WTC11 (cell line): ENCODE results near the gene NBEA. TPM values are rescaled to one million over a fixed set of nuclear protein-coding genes. Genes with fewer than 3 reads are reported as not detected.
"Not testable (repeated sequence)": the region's sequence is repeated elsewhere in the genome, so short reads cannot be mapped to it uniquely, and the experiment has no call there.

ENCODE experiments used
- ATAC-seq: fragments of 200-7000 bp; cut with Tn5 transposase; 2 replicates; pipeline ENCODE4 v1.10.0; 2021; ENCODE audit warnings: mild to moderate bottlenecking, moderate library complexity
- CTCF ChIA-PET: fragments of 300-600 bp; sonication (Branson Sonifier 250); formaldehyde crosslinking; loops from one replicate; lab custom pipeline; 2021; ENCODE audit warnings: antibody characterized with exemption; lab: Charles Lee
- POLR2A ChIA-PET: fragments of 350-600 bp; sonication (Branson Sonifier 250); formaldehyde crosslinking; loops from one replicate; lab custom pipeline; 2021; ENCODE audit warnings: antibody characterized with exemption; lab: Charles Lee
- DNase-seq: peaks from one replicate; pipeline ENCODE4 v3.0.0; 2021; ENCODE audit warnings: low spot score
- H3K27ac Mint-ChIP-seq: 2 replicates; pipeline ENCODE4 v1.8.0; 2021; ENCODE audit warnings: mixed read lengths
- H3K27me3 Mint-ChIP-seq: 2 replicates; pipeline ENCODE4 v1.8.0; 2021; ENCODE audit warnings: low read depth, mild to moderate bottlenecking, moderate library complexity, mixed read lengths
- H3K36me3 Mint-ChIP-seq: 2 replicates; pipeline ENCODE4 v1.8.0; 2021; ENCODE audit warnings: mixed read lengths
- H3K4me1 Mint-ChIP-seq: 2 replicates; pipeline ENCODE4 v1.8.0; 2022; ENCODE audit warnings: mixed read lengths
- H3K4me3 Mint-ChIP-seq: 2 replicates; pipeline ENCODE4 v1.8.0; 2021; ENCODE audit warnings: mild to moderate bottlenecking, moderate library complexity, mixed read lengths
- H3K9me3 Mint-ChIP-seq: 2 replicates; pipeline ENCODE4 v1.8.0; 2021; ENCODE audit warnings: mixed read lengths
- CBFB ChIP-seq: sonication (generic); formaldehyde crosslinking; IDR thresholded peaks from 2 replicates; pipeline ENCODE4 v1.8.1; 2022; ENCODE audit warnings: mild to moderate bottlenecking, low read depth, missing genetic modification reagents
- ELF4 ChIP-seq: sonication (generic); formaldehyde crosslinking; IDR thresholded peaks from 2 replicates; pipeline ENCODE4 v1.8.1; 2022; ENCODE audit warnings: low read depth, mild to moderate bottlenecking, moderate library complexity, missing genetic modification reagents
- GABPB1 ChIP-seq: sonication (generic); formaldehyde crosslinking; IDR thresholded peaks from 2 replicates; pipeline ENCODE4 v1.8.1; 2023; ENCODE audit warnings: mild to moderate bottlenecking, missing genetic modification reagents
- GTF2I ChIP-seq: fragments of 250-450 bp; sonication (Bioruptor Pico); conservative IDR thresholded peaks from 2 replicates; pipeline ENCODE4 v1.4.0; 2021; ENCODE audit warnings: mild to moderate bottlenecking
- IRF2 ChIP-seq: sonication (generic); formaldehyde crosslinking; IDR thresholded peaks from 2 replicates; pipeline ENCODE4 v1.8.0; 2022; ENCODE audit warnings: low read depth, missing genetic modification reagents, borderline replicate concordance
- JAZF1 ChIP-seq: fragments of 250-450 bp; sonication (Bioruptor Pico); IDR thresholded peaks from 2 replicates; pipeline ENCODE4 v1.9.0; 2021; ENCODE audit warnings: moderate library complexity, mild to moderate bottlenecking, inconsistent platforms
- JUN ChIP-seq: sonication (generic); formaldehyde crosslinking; IDR thresholded peaks from 2 replicates; pipeline ENCODE4 v1.8.0; 2023; ENCODE audit warnings: mild to moderate bottlenecking, missing genetic modification reagents
- KAT7 ChIP-seq: sonication (generic); formaldehyde crosslinking; IDR thresholded peaks from 2 replicates; pipeline ENCODE4 v1.8.1; 2023; ENCODE audit warnings: missing genetic modification reagents, mild to moderate bottlenecking, borderline replicate concordance
- RELA ChIP-seq: sonication (generic); formaldehyde crosslinking; IDR thresholded peaks from 2 replicates; pipeline ENCODE4 v1.8.1; 2022; ENCODE audit warnings: missing genetic modification reagents, mild to moderate bottlenecking, borderline replicate concordance
- RORB ChIP-seq: fragments of 250-450 bp; sonication (Bioruptor Pico); IDR thresholded peaks from 2 replicates; pipeline ENCODE4 v1.9.0; 2021; ENCODE audit warnings: mild to moderate bottlenecking
- SMAD4 ChIP-seq: sonication (generic); formaldehyde crosslinking; IDR thresholded peaks from 2 replicates; pipeline ENCODE4 v1.8.0; 2022; ENCODE audit warnings: mild to moderate bottlenecking, missing genetic modification reagents
- TCF7 ChIP-seq: sonication (generic); formaldehyde crosslinking; IDR thresholded peaks from 2 replicates; pipeline ENCODE4 v1.8.0; 2022; ENCODE audit warnings: mild to moderate bottlenecking, low read depth, missing genetic modification reagents, moderate library complexity
- TP53 ChIP-seq: sonication (generic); formaldehyde crosslinking; IDR thresholded peaks from 2 replicates; pipeline ENCODE4 v1.8.1; 2023; ENCODE audit warnings: mild to moderate bottlenecking, missing genetic modification reagents
- ZBTB21 ChIP-seq: sonication (generic); formaldehyde crosslinking; IDR thresholded peaks from 2 replicates; pipeline ENCODE4 v1.8.1; 2023; ENCODE audit warnings: mild to moderate bottlenecking, missing genetic modification reagents, borderline replicate concordance
- ZNF138 ChIP-seq: sonication (generic); formaldehyde crosslinking; conservative IDR thresholded peaks from 2 replicates; pipeline ENCODE4 v1.8.1; 2022; ENCODE audit warnings: mild to moderate bottlenecking, moderate library complexity, missing genetic modification reagents
- ZNF423 ChIP-seq: fragments of 250-450 bp; sonication (Bioruptor Pico); IDR thresholded peaks from 2 replicates; pipeline ENCODE4 v2.1.2; 2022; ENCODE audit warnings: mild to moderate bottlenecking, moderate library complexity
- total RNA-seq: library from RNA; stranded (reverse); gene quantifications from 3 replicates; pipeline ENCODE4 v1.2.3, GENCODE V29; 2021
- TF ChIP-seq, protein P1 (sequence below): fragments of 250-450 bp; sonication (Bioruptor Pico); IDR thresholded peaks from 2 replicates; pipeline ENCODE4 v1.9.0; 2021; ENCODE audit warnings: mild to moderate bottlenecking
- TF ChIP-seq, protein P2 (sequence below): sonication (generic); formaldehyde crosslinking; IDR thresholded peaks from 2 replicates; pipeline ENCODE4 v1.8.0; 2022; ENCODE audit warnings: mild to moderate bottlenecking, missing genetic modification reagents
- TF ChIP-seq, protein P3 (sequence below): sonication (generic); formaldehyde crosslinking; IDR thresholded peaks from 2 replicates; pipeline ENCODE4 v1.8.1; 2022; ENCODE audit warnings: low read depth, missing genetic modification reagents, borderline replicate concordance
- TF ChIP-seq, protein P4 (sequence below): sonication (generic); formaldehyde crosslinking; conservative IDR thresholded peaks from 2 replicates; pipeline ENCODE4 v1.8.1; 2023; ENCODE audit warnings: mild to moderate bottlenecking, low read depth, missing genetic modification reagents, moderate library complexity
- TF ChIP-seq, protein P5 (sequence below): fragments of 250-450 bp; sonication (Bioruptor Pico); IDR thresholded peaks from 2 replicates; pipeline ENCODE4 v1.8.0; 2021; ENCODE audit warnings: mild to moderate bottlenecking

The NBEA gene
- total RNA-seq, 1 experiment from 2014 or later, result 20.9 TPM

DNA sequence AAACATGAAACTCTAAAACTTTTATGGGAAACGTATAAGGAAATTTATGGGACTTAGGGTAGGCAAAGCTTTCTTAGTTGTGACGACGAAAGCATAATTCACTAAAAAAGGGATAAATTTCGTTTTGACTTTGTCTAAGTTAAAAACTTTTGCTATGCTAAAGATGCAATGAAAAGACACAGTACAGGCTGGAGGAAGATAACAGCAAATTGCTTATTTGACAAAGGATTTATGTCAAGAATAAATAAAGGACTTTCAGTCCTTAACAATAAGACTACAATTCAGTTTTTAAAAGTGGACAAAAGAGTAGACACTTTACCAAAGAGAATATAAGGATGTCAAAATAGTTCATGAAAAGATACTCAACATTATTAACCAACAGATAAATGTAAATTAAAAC lies 150.2 kb downstream of the NBEA start (continued):
- TF ChIP-seq, protein P1, sequence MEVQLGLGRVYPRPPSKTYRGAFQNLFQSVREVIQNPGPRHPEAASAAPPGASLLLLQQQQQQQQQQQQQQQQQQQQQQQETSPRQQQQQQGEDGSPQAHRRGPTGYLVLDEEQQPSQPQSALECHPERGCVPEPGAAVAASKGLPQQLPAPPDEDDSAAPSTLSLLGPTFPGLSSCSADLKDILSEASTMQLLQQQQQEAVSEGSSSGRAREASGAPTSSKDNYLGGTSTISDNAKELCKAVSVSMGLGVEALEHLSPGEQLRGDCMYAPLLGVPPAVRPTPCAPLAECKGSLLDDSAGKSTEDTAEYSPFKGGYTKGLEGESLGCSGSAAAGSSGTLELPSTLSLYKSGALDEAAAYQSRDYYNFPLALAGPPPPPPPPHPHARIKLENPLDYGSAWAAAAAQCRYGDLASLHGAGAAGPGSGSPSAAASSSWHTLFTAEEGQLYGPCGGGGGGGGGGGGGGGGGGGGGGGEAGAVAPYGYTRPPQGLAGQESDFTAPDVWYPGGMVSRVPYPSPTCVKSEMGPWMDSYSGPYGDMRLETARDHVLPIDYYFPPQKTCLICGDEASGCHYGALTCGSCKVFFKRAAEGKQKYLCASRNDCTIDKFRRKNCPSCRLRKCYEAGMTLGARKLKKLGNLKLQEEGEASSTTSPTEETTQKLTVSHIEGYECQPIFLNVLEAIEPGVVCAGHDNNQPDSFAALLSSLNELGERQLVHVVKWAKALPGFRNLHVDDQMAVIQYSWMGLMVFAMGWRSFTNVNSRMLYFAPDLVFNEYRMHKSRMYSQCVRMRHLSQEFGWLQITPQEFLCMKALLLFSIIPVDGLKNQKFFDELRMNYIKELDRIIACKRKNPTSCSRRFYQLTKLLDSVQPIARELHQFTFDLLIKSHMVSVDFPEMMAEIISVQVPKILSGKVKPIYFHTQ (CRISPR knock-in tag), result no peak
- TF ChIP-seq ZBTB21 (no peak), JUN (no peak), KAT7 (CRISPR knock-in tag) (no peak), ZNF138 (CRISPR knock-in tag) (no peak), JAZF1 (CRISPR knock-in tag) (no peak), IRF2 (CRISPR knock-in tag) (no peak)

DNA sequence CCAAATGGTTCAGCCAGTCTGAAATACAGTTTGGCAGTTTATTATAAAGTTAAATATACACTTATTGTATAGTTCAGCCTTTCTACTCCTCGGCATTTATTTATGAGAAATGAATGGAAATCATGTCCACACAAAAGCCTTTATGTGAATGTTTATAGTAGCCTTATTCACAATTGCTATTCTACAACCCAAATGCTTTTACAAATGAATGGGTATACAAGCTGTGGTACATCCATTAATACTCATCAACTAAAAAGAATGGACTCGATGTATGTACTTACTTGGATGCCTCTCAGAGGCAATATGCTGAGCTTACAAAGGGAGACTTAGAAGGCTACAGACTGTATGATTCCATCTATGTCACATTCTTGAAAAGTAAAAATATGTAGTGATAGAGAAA lies 150.7 kb downstream of the NBEA start:
- Mint-ChIP-seq H3K27me3 (no peaks in the 10 kb centered on the region), H3K27ac (no peak overlapping the region), H3K9me3 (peaks cover 2% of the 10 kb centered on the region), H3K36me3 (peaks cover 1% of the 10 kb centered on the region; the same call in 1 of the 2 replicates), H3K4me1 (peaks cover 6% of the 10 kb centered on the region), H3K4me3 (no peak overlapping the region)
- ChIA-PET CTCF (no interaction called here), POLR2A (no interaction called here)
- no peak for TF ChIP-seq SMAD4 (CRISPR knock-in tag)
- TF ChIP-seq RORB (CRISPR knock-in tag), result no peak
- no peak for TF ChIP-seq ELF4 (CRISPR knock-in tag)
- DNase-seq, result no peak
- no peak for ATAC-seq

DNA sequence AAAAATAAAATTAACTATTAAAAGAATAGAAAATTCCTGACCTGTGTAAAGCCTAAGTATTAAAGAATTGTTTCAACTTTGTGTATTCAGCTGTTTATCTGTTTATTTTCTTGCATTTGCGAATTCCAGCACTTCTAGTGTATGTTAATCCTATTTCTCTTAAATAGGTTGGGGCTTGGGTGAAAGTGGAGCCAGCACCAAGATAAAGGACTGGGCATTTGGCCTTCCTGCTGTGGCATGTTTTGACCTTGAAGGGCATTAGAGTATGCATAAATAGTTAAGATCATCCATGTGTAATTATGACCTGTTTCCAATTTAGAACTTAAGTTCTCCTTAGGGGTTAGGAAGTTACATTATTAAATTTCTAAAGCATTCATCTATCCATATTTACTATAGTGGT lies 151.3 kb downstream of the NBEA start:
- CTCF ChIA-PET, result no interaction called here
- H3K4me1 Mint-ChIP-seq, result peaks cover 6% of the 10 kb centered on the region
- DNase-seq (no peak), ATAC-seq (no peak)
- no peaks in the 10 kb centered on the region for H3K9me3 Mint-ChIP-seq
- no peaks in the 10 kb centered on the region for H3K27me3 Mint-ChIP-seq
- no peak overlapping the region for H3K27ac Mint-ChIP-seq
- peaks cover 3% of the 10 kb centered on the region; the same call in 1 of the 2 replicates for H3K36me3 Mint-ChIP-seq
- H3K4me3 Mint-ChIP-seq, result no peak overlapping the region
- POLR2A ChIA-PET, result no interaction called here
- no peak for TF ChIP-seq CBFB (CRISPR knock-in tag)
- TF ChIP-seq, protein P2, sequence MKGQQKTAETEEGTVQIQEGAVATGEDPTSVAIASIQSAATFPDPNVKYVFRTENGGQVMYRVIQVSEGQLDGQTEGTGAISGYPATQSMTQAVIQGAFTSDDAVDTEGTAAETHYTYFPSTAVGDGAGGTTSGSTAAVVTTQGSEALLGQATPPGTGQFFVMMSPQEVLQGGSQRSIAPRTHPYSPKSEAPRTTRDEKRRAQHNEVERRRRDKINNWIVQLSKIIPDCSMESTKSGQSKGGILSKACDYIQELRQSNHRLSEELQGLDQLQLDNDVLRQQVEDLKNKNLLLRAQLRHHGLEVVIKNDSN (CRISPR knock-in tag), result no peak

DNA sequence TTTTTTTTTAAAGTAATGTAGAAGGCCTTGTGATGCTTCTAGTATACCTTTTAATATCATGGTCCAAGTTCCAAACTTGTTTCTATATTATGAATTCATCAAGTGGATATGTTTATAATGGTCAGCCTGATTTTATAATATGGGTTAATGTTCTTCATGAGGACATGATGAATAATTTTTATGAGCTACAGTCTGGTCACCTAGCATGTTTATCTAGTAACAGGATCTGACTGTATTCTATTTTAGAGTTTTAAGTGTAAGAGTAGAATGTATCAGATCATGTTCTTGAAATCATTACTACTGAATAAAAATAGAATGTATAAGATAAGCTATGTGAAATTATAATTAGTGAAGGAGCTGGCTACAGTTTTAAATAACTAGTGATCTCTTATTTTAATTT lies 164.7 kb downstream of the NBEA start:
- H3K9me3 Mint-ChIP-seq, ATAC-seq, H3K4me3 Mint-ChIP-seq, POLR2A ChIA-PET, DNase-seq, CTCF ChIA-PET, H3K27me3 Mint-ChIP-seq, H3K4me1 Mint-ChIP-seq, H3K36me3 Mint-ChIP-seq, H3K27ac Mint-ChIP-seq: not testable (repeated sequence)

DNA sequence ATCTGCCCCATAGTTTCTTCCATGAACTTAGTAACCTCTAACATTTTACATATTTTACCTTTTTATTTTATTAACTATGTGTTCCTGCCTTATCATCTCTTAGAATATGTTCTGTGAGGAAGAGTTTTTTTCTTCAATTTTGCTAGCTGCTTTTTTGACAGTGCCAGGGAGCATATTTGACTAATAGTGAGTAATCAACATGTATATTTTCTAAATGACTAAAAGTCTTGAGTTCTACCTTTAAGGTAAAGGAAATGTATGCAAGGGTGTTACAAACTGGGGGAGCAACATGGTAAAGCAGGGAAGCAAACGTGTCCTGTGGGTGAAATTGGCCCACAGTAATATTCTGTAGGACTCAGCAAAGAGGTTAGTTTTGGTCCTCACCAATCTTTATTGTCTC lies 165.5 kb downstream of the NBEA start:
- Mint-ChIP-seq H3K4me3 (no peak overlapping the region), H3K4me1 (no peaks in the 10 kb centered on the region), H3K27ac (no peak overlapping the region), H3K27me3 (no peaks in the 10 kb centered on the region), H3K9me3 (no peaks in the 10 kb centered on the region), H3K36me3 (no peaks in the 10 kb centered on the region)
- ATAC-seq (no peak), DNase-seq (no peak)
- POLR2A ChIA-PET, result no interaction called here
- CTCF ChIA-PET, result no interaction called here
- TF ChIP-seq GABPB1 (CRISPR knock-in tag) (no peak), GTF2I (CRISPR knock-in tag) (no peak), ZNF423 (CRISPR knock-in tag) (no peak), RELA (CRISPR knock-in tag) (no peak), TP53 (no peak), TCF7 (CRISPR knock-in tag) (no peak)
- TF ChIP-seq, protein P3, sequence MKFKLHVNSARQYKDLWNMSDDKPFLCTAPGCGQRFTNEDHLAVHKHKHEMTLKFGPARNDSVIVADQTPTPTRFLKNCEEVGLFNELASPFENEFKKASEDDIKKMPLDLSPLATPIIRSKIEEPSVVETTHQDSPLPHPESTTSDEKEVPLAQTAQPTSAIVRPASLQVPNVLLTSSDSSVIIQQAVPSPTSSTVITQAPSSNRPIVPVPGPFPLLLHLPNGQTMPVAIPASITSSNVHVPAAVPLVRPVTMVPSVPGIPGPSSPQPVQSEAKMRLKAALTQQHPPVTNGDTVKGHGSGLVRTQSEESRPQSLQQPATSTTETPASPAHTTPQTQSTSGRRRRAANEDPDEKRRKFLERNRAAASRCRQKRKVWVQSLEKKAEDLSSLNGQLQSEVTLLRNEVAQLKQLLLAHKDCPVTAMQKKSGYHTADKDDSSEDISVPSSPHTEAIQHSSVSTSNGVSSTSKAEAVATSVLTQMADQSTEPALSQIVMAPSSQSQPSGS (CRISPR knock-in tag), result no peak
- TF ChIP-seq, protein P4, sequence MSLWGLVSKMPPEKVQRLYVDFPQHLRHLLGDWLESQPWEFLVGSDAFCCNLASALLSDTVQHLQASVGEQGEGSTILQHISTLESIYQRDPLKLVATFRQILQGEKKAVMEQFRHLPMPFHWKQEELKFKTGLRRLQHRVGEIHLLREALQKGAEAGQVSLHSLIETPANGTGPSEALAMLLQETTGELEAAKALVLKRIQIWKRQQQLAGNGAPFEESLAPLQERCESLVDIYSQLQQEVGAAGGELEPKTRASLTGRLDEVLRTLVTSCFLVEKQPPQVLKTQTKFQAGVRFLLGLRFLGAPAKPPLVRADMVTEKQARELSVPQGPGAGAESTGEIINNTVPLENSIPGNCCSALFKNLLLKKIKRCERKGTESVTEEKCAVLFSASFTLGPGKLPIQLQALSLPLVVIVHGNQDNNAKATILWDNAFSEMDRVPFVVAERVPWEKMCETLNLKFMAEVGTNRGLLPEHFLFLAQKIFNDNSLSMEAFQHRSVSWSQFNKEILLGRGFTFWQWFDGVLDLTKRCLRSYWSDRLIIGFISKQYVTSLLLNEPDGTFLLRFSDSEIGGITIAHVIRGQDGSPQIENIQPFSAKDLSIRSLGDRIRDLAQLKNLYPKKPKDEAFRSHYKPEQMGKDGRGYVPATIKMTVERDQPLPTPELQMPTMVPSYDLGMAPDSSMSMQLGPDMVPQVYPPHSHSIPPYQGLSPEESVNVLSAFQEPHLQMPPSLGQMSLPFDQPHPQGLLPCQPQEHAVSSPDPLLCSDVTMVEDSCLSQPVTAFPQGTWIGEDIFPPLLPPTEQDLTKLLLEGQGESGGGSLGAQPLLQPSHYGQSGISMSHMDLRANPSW (CRISPR knock-in tag), result no peak
- TF ChIP-seq, protein P5, sequence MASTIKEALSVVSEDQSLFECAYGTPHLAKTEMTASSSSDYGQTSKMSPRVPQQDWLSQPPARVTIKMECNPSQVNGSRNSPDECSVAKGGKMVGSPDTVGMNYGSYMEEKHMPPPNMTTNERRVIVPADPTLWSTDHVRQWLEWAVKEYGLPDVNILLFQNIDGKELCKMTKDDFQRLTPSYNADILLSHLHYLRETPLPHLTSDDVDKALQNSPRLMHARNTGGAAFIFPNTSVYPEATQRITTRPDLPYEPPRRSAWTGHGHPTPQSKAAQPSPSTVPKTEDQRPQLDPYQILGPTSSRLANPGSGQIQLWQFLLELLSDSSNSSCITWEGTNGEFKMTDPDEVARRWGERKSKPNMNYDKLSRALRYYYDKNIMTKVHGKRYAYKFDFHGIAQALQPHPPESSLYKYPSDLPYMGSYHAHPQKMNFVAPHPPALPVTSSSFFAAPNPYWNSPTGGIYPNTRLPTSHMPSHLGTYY, result no peak
